ENCODE results near the gene VPS25. TPM values are rescaled to one million over a fixed set of nuclear protein-coding genes. Genes with fewer than 3 reads are reported as not detected.

The VPS25 gene
- total RNA-seq, 1 experiment from 2014 or later = 34.3 TPM

DNA sequence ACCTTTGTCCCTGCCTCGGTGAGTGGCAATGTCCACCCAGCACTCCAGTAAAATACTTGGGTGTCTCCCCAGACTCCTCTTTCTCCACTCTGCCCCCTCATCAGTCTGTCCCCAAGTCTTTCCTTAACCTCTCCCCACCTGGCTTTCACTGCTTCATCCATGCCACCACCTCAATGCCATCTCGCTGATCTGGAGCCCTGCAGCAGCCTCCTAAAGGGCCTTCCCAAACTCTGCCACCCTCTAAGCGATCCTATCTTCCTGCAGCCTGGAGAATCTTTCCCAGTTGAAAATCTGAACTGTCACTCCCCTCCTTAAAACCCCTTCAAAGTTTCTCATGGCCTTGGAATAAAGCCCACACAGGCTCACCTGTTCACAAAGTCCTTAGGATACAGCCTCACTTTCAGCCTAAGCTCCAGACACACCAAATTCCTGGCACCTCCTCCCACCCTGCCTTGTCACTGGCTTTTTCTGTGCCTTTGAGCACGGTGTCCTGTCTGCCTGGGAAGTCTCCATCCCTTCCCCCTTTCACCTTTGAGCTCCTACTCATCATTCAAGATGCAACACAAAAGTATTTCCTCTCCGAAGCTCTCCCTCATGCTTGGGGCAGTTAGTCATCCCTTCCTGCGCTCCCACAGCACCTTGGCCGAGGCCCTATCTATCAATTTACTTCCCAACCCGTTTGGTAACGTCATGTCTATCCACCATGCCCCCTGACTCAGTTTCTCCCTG is 10.0 kb downstream of the VPS25 start:
- ChIA-PET CTCF (no interaction called here), POLR2A (ENCODE audit: low non-redundant PET) (no interaction called here)
- no TSS peak for BruUV-seq (replicated peaks)
- Histone ChIP-seq H3K27me3 (replicated peaks; ENCODE audit: insufficient read depth, low read depth, low read length, poor library complexity) (peaks cover 13% of the 10 kb centered on the region), H3K9me3 (ENCODE audit: low read depth, low read length, poor library complexity, severe bottlenecking) (no peaks in the 10 kb centered on the region), H3K4me1 (ENCODE audit: insufficient read depth, low read length, poor library complexity, severe bottlenecking) (no peaks in the 10 kb centered on the region), H3K4me3 (ENCODE audit: low read depth, low read length, poor library complexity, severe bottlenecking) (no peak overlapping the region), H3K27ac (ENCODE audit: low read depth, low read length, poor library complexity, severe bottlenecking) (no peak overlapping the region), H3K36me3 (ENCODE audit: insufficient read depth, low read length, poor library complexity, severe bottlenecking) (no peaks in the 10 kb centered on the region)
- no peak for DNase-seq (ENCODE audit: low spot score)
- intact Hi-C loops (cut with micrococcal nuclease; ENCODE audit: unreplicated experiment) = no loop called here
- TF ChIP-seq, protein P1, sequence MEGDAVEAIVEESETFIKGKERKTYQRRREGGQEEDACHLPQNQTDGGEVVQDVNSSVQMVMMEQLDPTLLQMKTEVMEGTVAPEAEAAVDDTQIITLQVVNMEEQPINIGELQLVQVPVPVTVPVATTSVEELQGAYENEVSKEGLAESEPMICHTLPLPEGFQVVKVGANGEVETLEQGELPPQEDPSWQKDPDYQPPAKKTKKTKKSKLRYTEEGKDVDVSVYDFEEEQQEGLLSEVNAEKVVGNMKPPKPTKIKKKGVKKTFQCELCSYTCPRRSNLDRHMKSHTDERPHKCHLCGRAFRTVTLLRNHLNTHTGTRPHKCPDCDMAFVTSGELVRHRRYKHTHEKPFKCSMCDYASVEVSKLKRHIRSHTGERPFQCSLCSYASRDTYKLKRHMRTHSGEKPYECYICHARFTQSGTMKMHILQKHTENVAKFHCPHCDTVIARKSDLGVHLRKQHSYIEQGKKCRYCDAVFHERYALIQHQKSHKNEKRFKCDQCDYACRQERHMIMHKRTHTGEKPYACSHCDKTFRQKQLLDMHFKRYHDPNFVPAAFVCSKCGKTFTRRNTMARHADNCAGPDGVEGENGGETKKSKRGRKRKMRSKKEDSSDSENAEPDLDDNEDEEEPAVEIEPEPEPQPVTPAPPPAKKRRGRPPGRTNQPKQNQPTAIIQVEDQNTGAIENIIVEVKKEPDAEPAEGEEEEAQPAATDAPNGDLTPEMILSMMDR (conservative IDR thresholded peaks at IDR 0.05; ENCODE audit: low read depth, low read length) = no peak
- TF ChIP-seq EZH2 (IDR thresholded peaks at IDR 0.05; ENCODE audit: borderline replicate concordance, low read depth, low read length, poor library complexity, severe bottlenecking) = no peak

DNA sequence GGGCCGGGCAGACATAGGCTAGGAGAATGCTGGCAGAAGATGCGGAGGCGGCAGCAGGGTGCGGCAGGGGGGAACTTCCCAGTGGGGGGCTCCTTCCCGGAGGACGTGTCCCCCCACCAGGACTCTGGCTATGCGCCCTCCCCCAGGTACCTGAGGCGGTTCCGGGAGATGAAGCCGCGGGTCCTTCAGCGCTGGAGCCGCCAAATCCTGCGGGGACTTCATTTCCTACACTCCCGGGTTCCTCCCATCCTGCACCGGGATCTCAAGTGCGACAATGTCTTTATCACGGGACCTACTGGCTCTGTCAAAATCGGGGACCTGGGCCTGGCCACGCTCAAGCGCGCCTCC is 10.5 kb downstream of the VPS25 start:
- no peaks in the 10 kb centered on the region for H3K9me3 ChIP-seq (ENCODE audit: low read depth, low read length, poor library complexity, severe bottlenecking)
- H3K4me1 ChIP-seq (ENCODE audit: insufficient read depth, low read length, poor library complexity, severe bottlenecking) = no peaks in the 10 kb centered on the region
- no TSS peak for BruUV-seq (replicated peaks)
- CTCF ChIA-PET = no interaction called here
- H3K27ac ChIP-seq (ENCODE audit: low read depth, low read length, poor library complexity, severe bottlenecking) = no peak overlapping the region
- POLR2A ChIA-PET (ENCODE audit: low non-redundant PET) = no interaction called here
- no peak for DNase-seq (ENCODE audit: low spot score)
- H3K36me3 ChIP-seq (ENCODE audit: insufficient read depth, low read length, poor library complexity, severe bottlenecking) = no peaks in the 10 kb centered on the region
- intact Hi-C loops (cut with micrococcal nuclease; ENCODE audit: unreplicated experiment) = no loop called here
- TF ChIP-seq, protein P1 (conservative IDR thresholded peaks at IDR 0.05; ENCODE audit: low read depth, low read length) = no peak
- TF ChIP-seq EZH2 (IDR thresholded peaks at IDR 0.05; ENCODE audit: borderline replicate concordance, low read depth, low read length, poor library complexity, severe bottlenecking) = no peak
- peaks cover 13% of the 10 kb centered on the region for H3K27me3 ChIP-seq (replicated peaks; ENCODE audit: insufficient read depth, low read depth, low read length, poor library complexity)
- no peak overlapping the region for H3K4me3 ChIP-seq (ENCODE audit: low read depth, low read length, poor library complexity, severe bottlenecking)

DNA sequence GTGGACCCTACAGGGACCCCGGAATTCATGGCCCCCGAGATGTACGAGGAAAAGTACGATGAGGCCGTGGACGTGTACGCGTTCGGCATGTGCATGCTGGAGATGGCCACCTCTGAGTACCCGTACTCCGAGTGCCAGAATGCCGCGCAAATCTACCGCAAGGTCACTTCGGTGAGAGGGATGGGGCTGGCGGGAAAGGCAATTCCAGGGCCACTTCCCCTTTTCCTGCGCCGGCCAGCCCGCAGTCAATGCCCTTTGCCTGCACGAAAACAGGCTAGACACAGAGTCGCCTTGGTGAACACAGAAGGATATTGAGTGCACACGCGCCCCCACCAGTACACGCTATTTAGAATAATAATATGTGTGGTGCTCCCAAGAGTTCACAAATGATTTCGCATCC is 11.2 kb downstream of the VPS25 start:
- intact Hi-C loops (cut with micrococcal nuclease; ENCODE audit: unreplicated experiment) = no loop called here
- CTCF ChIA-PET = no interaction called here
- no TSS peak for BruUV-seq (replicated peaks)
- no peak for DNase-seq (ENCODE audit: low spot score)
- Histone ChIP-seq H3K27me3 (replicated peaks; ENCODE audit: insufficient read depth, low read depth, low read length, poor library complexity) (peaks cover 13% of the 10 kb centered on the region), H3K4me1 (ENCODE audit: insufficient read depth, low read length, poor library complexity, severe bottlenecking) (no peaks in the 10 kb centered on the region), H3K36me3 (ENCODE audit: insufficient read depth, low read length, poor library complexity, severe bottlenecking) (no peaks in the 10 kb centered on the region), H3K4me3 (ENCODE audit: low read depth, low read length, poor library complexity, severe bottlenecking) (no peak overlapping the region), H3K27ac (ENCODE audit: low read depth, low read length, poor library complexity, severe bottlenecking) (no peak overlapping the region), H3K9me3 (ENCODE audit: low read depth, low read length, poor library complexity, severe bottlenecking) (no peaks in the 10 kb centered on the region)
- TF ChIP-seq, protein P1 (conservative IDR thresholded peaks at IDR 0.05; ENCODE audit: low read depth, low read length) = no peak
- no peak for TF ChIP-seq EZH2 (IDR thresholded peaks at IDR 0.05; ENCODE audit: borderline replicate concordance, low read depth, low read length, poor library complexity, severe bottlenecking)
- POLR2A ChIA-PET (ENCODE audit: low non-redundant PET) = no interaction called here

Data from A673 (cell line).